ENCODE data around the gene TRAPPC5.

DNA sequence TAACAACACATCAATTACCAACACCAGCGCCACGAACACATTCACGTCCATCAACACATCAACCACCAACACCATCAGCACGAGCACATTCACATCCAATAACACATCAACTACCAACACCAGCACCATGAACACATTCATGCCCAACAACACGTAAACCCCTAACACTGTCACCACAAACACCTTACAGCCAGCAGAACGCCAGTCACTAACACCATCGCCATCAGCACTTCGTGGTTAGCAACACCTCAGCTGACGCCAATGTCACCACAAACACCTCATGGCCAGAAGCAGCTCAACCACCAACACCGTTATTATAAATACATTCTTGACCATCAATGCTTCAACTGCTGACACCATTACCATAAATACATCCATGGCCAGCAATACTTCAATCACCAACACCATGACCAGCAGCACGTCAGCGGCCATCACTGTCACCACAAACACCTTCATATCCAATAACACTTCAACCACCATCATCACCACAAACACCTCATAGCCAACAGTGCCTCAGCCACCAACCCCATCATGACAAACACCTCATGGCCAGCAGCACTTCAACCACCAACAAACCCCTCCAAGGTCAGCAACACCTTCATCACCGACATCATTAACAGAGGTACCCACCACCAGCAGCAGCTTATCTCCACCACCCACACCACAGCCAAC lies 11.9 kb downstream of the TRAPPC5 start:
- TF ChIP-seq, protein P1, sequence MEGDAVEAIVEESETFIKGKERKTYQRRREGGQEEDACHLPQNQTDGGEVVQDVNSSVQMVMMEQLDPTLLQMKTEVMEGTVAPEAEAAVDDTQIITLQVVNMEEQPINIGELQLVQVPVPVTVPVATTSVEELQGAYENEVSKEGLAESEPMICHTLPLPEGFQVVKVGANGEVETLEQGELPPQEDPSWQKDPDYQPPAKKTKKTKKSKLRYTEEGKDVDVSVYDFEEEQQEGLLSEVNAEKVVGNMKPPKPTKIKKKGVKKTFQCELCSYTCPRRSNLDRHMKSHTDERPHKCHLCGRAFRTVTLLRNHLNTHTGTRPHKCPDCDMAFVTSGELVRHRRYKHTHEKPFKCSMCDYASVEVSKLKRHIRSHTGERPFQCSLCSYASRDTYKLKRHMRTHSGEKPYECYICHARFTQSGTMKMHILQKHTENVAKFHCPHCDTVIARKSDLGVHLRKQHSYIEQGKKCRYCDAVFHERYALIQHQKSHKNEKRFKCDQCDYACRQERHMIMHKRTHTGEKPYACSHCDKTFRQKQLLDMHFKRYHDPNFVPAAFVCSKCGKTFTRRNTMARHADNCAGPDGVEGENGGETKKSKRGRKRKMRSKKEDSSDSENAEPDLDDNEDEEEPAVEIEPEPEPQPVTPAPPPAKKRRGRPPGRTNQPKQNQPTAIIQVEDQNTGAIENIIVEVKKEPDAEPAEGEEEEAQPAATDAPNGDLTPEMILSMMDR (IDR thresholded peaks at IDR 0.05): no peak
- TF ChIP-seq EP300 (IDR thresholded peaks at IDR 0.05) (no peak), POLR2A (IDR thresholded peaks at IDR 0.05) (no peak)

Data from suprapubic skin (tissue), 3 donors.